ENCODE measurements around the gene IMPA2. TPM values are rescaled to one million over a fixed set of nuclear protein-coding genes. Genes with fewer than 3 reads are reported as not detected.

Gene IMPA2
- total and polyA plus RNA-seq, 2 of the 8 experiments (the other 6 are each of a cell fraction or from before 2014, with no cell fraction given), result 102 to 140 TPM

GRCh38 chr18:12079491-12080237 is 98.4 kb downstream of the IMPA2 start:
- Histone ChIP-seq H3K9ac (replicated peaks in 1 of 4; ENCODE audit: extremely low read depth in 1 of 4, low read depth in 3 of 4, low read length in 3 of 4) (no peak overlapping the region), H3K23me2 (ENCODE audit: low read depth, low read length) (no peaks in the 10 kb centered on the region), H3K27ac (ENCODE audit: low read depth, low read length) (no peak overlapping the region), H3K79me1 (ENCODE audit: low read depth, low read length) (no peaks in the 10 kb centered on the region), H3K14ac (ENCODE audit: insufficient read length) (no peak overlapping the region), H3K18ac (ENCODE audit: extremely low read depth, low read length) (no peak overlapping the region), H3K9me3 (ENCODE audit: insufficient read depth in 2 of 2, low read depth in 1 of 2, low read length in 1 of 2) (peaks cover 0 to 3% of the 10 kb centered on the region in 2 experiments; a peak in 1 of 4 replicates), H3K79me2 (ENCODE audit: control insufficient read depth in 1 of 2, insufficient read depth in 2 of 2, low read length in 2 of 2) (no peaks in the 10 kb centered on the region), H3K4me1 (replicated peaks in 1 of 4; ENCODE audit: control insufficient read depth in 3 of 4, insufficient read depth in 4 of 4, low read length in 3 of 4) (no peaks in the 10 kb centered on the region; a peak in 1 of 7 replicates), H3K4me3 (ENCODE audit: extremely low read depth in 1 of 4, insufficient read depth in 2 of 4, low read depth in 3 of 4, low read length in 4 of 4) (no peak overlapping the region), H2BK20ac (ENCODE audit: low read length) (no peak overlapping the region), H3K36me3 (ENCODE audit: control insufficient read depth in 2 of 4, insufficient read depth in 4 of 4, low read length in 3 of 4) (no peaks in the 10 kb centered on the region), H4K5ac (ENCODE audit: insufficient read length, low read depth, low read length) (no peak overlapping the region), H4K91ac (replicated peaks; ENCODE audit: insufficient read length, low read length) (no peak overlapping the region), H3K4ac (replicated peaks; ENCODE audit: insufficient read length, low read depth, low read length) (no peak overlapping the region), H3K23ac (ENCODE audit: insufficient read length) (no peak overlapping the region), H2AFZ (ENCODE audit: low read length) (no peak overlapping the region), H2AK5ac (ENCODE audit: low read depth, low read length) (no peak overlapping the region), H3K27me3 (replicated peaks in 1 of 4; ENCODE audit: control insufficient read depth in 3 of 4, extremely low read depth in 1 of 4, insufficient read depth in 3 of 4, low read length in 3 of 4) (no peaks in the 10 kb centered on the region), H4K8ac (ENCODE audit: extremely low read depth, insufficient read depth, low read length) (no peak overlapping the region), H2BK12ac (ENCODE audit: low read depth, low read length) (no peak overlapping the region), H3K56ac (replicated peaks; ENCODE audit: insufficient read length, low read depth, low read length) (no peak overlapping the region), H4K20me1 (replicated peaks in 1 of 2; ENCODE audit: control insufficient read depth in 1 of 2, insufficient read depth in 2 of 2, low read length in 2 of 2) (no peaks in the 10 kb centered on the region), H2BK5ac (ENCODE audit: low read depth, low read length) (no peak overlapping the region), H2BK120ac (replicated peaks; ENCODE audit: low read depth, low read length) (no peak overlapping the region), H2BK15ac (ENCODE audit: low read length) (no peak overlapping the region), H3K4me2 (ENCODE audit: insufficient read depth in 1 of 2, low read depth in 2 of 2, low read length in 2 of 2) (no peak overlapping the region)
- 86% methylated on average over 6 of the region's 6 CpGs; no CpG with 5 or more reads in 1 of the 2 experiments for WGBS, 2 experiments (ENCODE audit: extremely low coverage in 1 of 2, insufficient coverage in 1 of 2, insufficient read length in 1 of 2, insufficient replicate concordance in 2 of 2, low coverage in 1 of 2, low lambda C conversion rate in 2 of 2, missing lambda C conversion rate in 1 of 2)
- DNase-seq (ENCODE audit: low read depth in 1 of 2, low spot score in 2 of 2) (no peak), FAIRE-seq (no peak)
- TF ChIP-seq POLR2AphosphoS5 (IDR thresholded peaks at IDR 0.05; ENCODE audit: low read depth, low read length), result no peak
- TF ChIP-seq MAX (IDR thresholded peaks at IDR 0.05), result no peak
- no peak for TF ChIP-seq EZH2 (IDR thresholded peaks at IDR 0.05; ENCODE audit: low read depth, low read length, severe bottlenecking)
- TF ChIP-seq ATF2 (IDR thresholded peaks at IDR 0.05; ENCODE audit: low read length), result no peak
- TF ChIP-seq EGR1 (IDR thresholded peaks at IDR 0.05; ENCODE audit: borderline replicate concordance, low read depth, low read length), result no peak
- ChIA-PET POLR2A (ENCODE audit: partially characterized antibody) (no interaction called here), CTCF (ENCODE audit: partially characterized antibody) (no interaction called here)

All from H1 (cell line).